GM12872 (cell line): Measurements from ENCODE around the gene RALB.
A peak's percentile ranks its signal among the peaks of the same experiment; 100 is the strongest.

Experiments used
- CTCF ChIP-seq: IDR thresholded peaks from 3 replicates; pipeline ENCODE4 v1.5.1; 2011; ENCODE audit warnings: low read depth, mild to moderate bottlenecking, low read length, moderate library complexity; ENCODE audit not compliant: insufficient read depth

RALB gene

GRCh38 chr2:120247851-120248250, 4.8 kb upstream of the RALB start:
- no peak for TF ChIP-seq CTCF

- no peak for TF ChIP-seq CTCF
Observed at GRCh38 chr2:120250640-120251039, 2.0 kb upstream of the RALB start.

- no peak for TF ChIP-seq CTCF
Observed at GRCh38 chr2:120251078-120251477, 1.6 kb upstream of the RALB start.

GRCh38 chr2:120251880-120252224, 800 bp upstream of the RALB start:
- TF ChIP-seq CTCF, result no peak

- peak; percentile 38; the same call in 2 of the 3 replicates for TF ChIP-seq CTCF
Observed at GRCh38 chr2:120253021-120253882, 600 bp downstream of the RALB start.

- TF ChIP-seq CTCF, result no peak
Observed at GRCh38 chr2:120254178-120254577, 1.5 kb downstream of the RALB start.

- TF ChIP-seq CTCF, result no peak
Observed at GRCh38 chr2:120255071-120255470, 2.4 kb downstream of the RALB start.
